ENCODE results near the gene RHOT1.
"Not testable (repeated sequence)": the region's sequence is repeated elsewhere in the genome, so short reads cannot be mapped to it uniquely, and the experiment has no call there.

Gene RHOT1

GRCh38 chr17:32142038-32142856 is at the start of gene RHOT1:
RHOT1 (plus strand) TSS chr17:32142502; CDS start chr17:32142693, 191 bp downstream.
- peak; percentile 85 for DNase-seq

GRCh38 chr17:32099686-32100085 is 42.6 kb upstream of the RHOT1 start:
- DNase-seq, result no peak

GRCh38 chr17:32100323-32100722 is 42.0 kb upstream of the RHOT1 start:
- DNase-seq, result not testable (repeated sequence)

GRCh38 chr17:32100971-32101631 is 41.2 kb upstream of the RHOT1 start:
- DNase-seq, result no peak

- DNase-seq, result no peak
Measured at GRCh38 chr17:32102172-32102571, 40.1 kb upstream of the RHOT1 start.

- DNase-seq, result no peak
Measured at GRCh38 chr17:32102646-32103186, 39.6 kb upstream of the RHOT1 start.

GRCh38 chr17:32103476-32104113 is 38.7 kb upstream of the RHOT1 start:
- no peak for DNase-seq

- no peak for DNase-seq
Measured at GRCh38 chr17:32104158-32104557, 38.1 kb upstream of the RHOT1 start.

- peak; percentile 85 for DNase-seq
Measured at GRCh38 chr17:32106471-32106981, 35.8 kb upstream of the RHOT1 start.

- not testable (repeated sequence) for DNase-seq
Measured at GRCh38 chr17:32107194-32107593, 35.1 kb upstream of the RHOT1 start.

GRCh38 chr17:32110596-32110995 is 31.7 kb upstream of the RHOT1 start:
- DNase-seq, result no peak

- peak; percentile 79 for DNase-seq
Measured at GRCh38 chr17:32111141-32111771, 31.0 kb upstream of the RHOT1 start.

- DNase-seq, result no peak
Measured at GRCh38 chr17:32112416-32112815, 29.9 kb upstream of the RHOT1 start.

GRCh38 chr17:32114536-32114935 is 27.8 kb upstream of the RHOT1 start:
- no peak for DNase-seq

GRCh38 chr17:32115546-32115945 is 26.8 kb upstream of the RHOT1 start:
- DNase-seq, result peak; percentile 84

GRCh38 chr17:32116937-32117336 is 25.4 kb upstream of the RHOT1 start:
- DNase-seq, result no peak

GRCh38 chr17:32117399-32117798 is 24.9 kb upstream of the RHOT1 start:
- DNase-seq, result no peak

GRCh38 chr17:32118088-32118487 is 24.2 kb upstream of the RHOT1 start:
- DNase-seq, result not testable (repeated sequence)

- no peak for DNase-seq
Measured at GRCh38 chr17:32118835-32119234, 23.5 kb upstream of the RHOT1 start.

- no peak for DNase-seq
Measured at GRCh38 chr17:32120141-32120540, 22.2 kb upstream of the RHOT1 start.

- DNase-seq, result no peak
Measured at GRCh38 chr17:32120716-32121115, 21.6 kb upstream of the RHOT1 start.

GRCh38 chr17:32123782-32124181 is 18.5 kb upstream of the RHOT1 start:
- no peak for DNase-seq

Data from NCI-H1694 treated with DMSO at 0.1 percent for 48 hours (cell line).